AG04450 (cell line): ENCODE data around the gene PRKG1. TPM values are rescaled to one million over a fixed set of nuclear protein-coding genes. Genes with fewer than 3 reads are reported as not detected.

Experiments
- CTCF ChIA-PET: fragments of 300-600, 350-600 bp; formaldehyde crosslinking; extraction: SDS; loops from one replicate; lab custom pipeline; 2022; ENCODE audit warnings: antibody characterized with exemption, inconsistent platforms; lab: Charles Lee
- POLR2A ChIA-PET: fragments of 350-600 bp; formaldehyde crosslinking; extraction: SDS; loops from one replicate; lab custom pipeline; 2021; ENCODE audit warnings: antibody characterized with exemption, inconsistent platforms; lab: Yijun Ruan, JAX
- DNase-seq: peaks from one replicate; pipeline ENCODE4 v3.0.0-alpha.2; 2011; ENCODE audit warnings: low read depth, low spot score
- H3K27ac ChIP-seq: one replicate; pipeline ENCODE4 v1.5.1; 2012; ENCODE audit warnings: low read depth, low read length, control low read depth
- H3K27me3 ChIP-seq: one replicate; pipeline ENCODE4 v1.6.0; 2012; ENCODE audit warnings: low read length; ENCODE audit not compliant: control insufficient read depth, insufficient read depth
- H3K4me3 ChIP-seq: 2 replicates; pipeline ENCODE4 v1.5.1; 2011; ENCODE audit warnings: mild to moderate bottlenecking, low read depth, low read length, control low read depth
- H3K9me3 ChIP-seq: 2 replicates; pipeline ENCODE4 v1.5.1; 2012; ENCODE audit warnings: low read length; ENCODE audit not compliant: control insufficient read depth, insufficient read depth
- CTCF ChIP-seq: IDR thresholded peaks from 2 replicates; pipeline ENCODE4 v1.5.1; 2011; ENCODE audit warnings: low read depth, low read length, control low read depth, inconsistent platforms
- polyA plus RNA-seq: library from polyadenylated mRNA; depleted of rRNA; stranded (reverse); fragments of >200 nt; gene quantifications from 2 replicates; pipeline ENCODE4 v1.2.3, GENCODE V29; 2011

The PRKG1 gene
- polyA plus RNA-seq, 1 experiment = 19.0 TPM

GRCh38 chr10:51117794-51118193, 43.5 kb downstream of the PRKG1 start:
- Histone ChIP-seq H3K27me3 (no peaks in the 10 kb centered on the region), H3K9me3 (no peaks in the 10 kb centered on the region), H3K27ac (no peak overlapping the region), H3K4me3 (no peak overlapping the region)
- POLR2A ChIA-PET = no interaction called here
- peak; percentile 18 for DNase-seq
- TF ChIP-seq CTCF = no peak
- CTCF ChIA-PET = no interaction called here

- Histone ChIP-seq H3K27ac (no peak overlapping the region), H3K4me3 (no peak overlapping the region), H3K27me3 (no peaks in the 10 kb centered on the region), H3K9me3 (no peaks in the 10 kb centered on the region; the same call in 1 of the 2 replicates)
- TF ChIP-seq CTCF = no peak
- ChIA-PET CTCF (no interaction called here), POLR2A (no interaction called here)
- DNase-seq = no peak
Observed at GRCh38 chr10:51119441-51119840, 45.2 kb downstream of the PRKG1 start.

- Histone ChIP-seq H3K27ac (no peak overlapping the region), H3K27me3 (no peaks in the 10 kb centered on the region), H3K4me3 (no peak overlapping the region), H3K9me3 (no peaks in the 10 kb centered on the region; the same call in 1 of the 2 replicates)
- DNase-seq = no peak
- CTCF ChIA-PET = no interaction called here
- TF ChIP-seq CTCF = no peak
- POLR2A ChIA-PET = no interaction called here
Observed at GRCh38 chr10:51121861-51122260, 47.6 kb downstream of the PRKG1 start.

- H3K27me3 ChIP-seq = no peaks in the 10 kb centered on the region
- POLR2A ChIA-PET = no interaction called here
- CTCF ChIA-PET = no interaction called here
- no peaks in the 10 kb centered on the region; the same call in 1 of the 2 replicates for H3K9me3 ChIP-seq
- no peak for DNase-seq
- no peak overlapping the region for H3K4me3 ChIP-seq
- no peak overlapping the region for H3K27ac ChIP-seq
- TF ChIP-seq CTCF = no peak
Observed at GRCh38 chr10:51124852-51125251, 50.6 kb downstream of the PRKG1 start.

GRCh38 chr10:51125518-51125917, 51.2 kb downstream of the PRKG1 start:
- no peak overlapping the region for H3K27ac ChIP-seq
- CTCF ChIA-PET = no interaction called here
- DNase-seq = no peak
- POLR2A ChIA-PET = no interaction called here
- no peak overlapping the region for H3K4me3 ChIP-seq
- no peak for TF ChIP-seq CTCF
- no peaks in the 10 kb centered on the region for H3K27me3 ChIP-seq
- no peaks in the 10 kb centered on the region; the same call in 1 of the 2 replicates for H3K9me3 ChIP-seq
